Gastrocnemius medialis (tissue), 4 donors: Measurements from ENCODE around the gene CHST13.

Experiments used
- POLR2A ChIP-seq, 2 donors: fragments of 450-650 bp; IDR thresholded peaks; one replicate each; pipeline ENCODE4 v1.6.1; 2017; ENCODE audit warnings: antibody characterized with exemption in 2 of 2, mild to moderate bottlenecking in 2 of 2, moderate library complexity in 2 of 2
- TF ChIP-seq, protein P1 (sequence below), 5 experiments: fragments of 450-650 bp in 3 of 5; fragments of 200-600 bp in 2 of 5; sonication (generic) in 2 of 5; IDR thresholded peaks in 4 of 5; conservative IDR thresholded peaks in 1 of 5; 1 replicate in 4 of 5; 2 replicates in 1 of 5; pipeline ENCODE4 v1.5.1; 2016 to 2019; ENCODE audit warnings: antibody characterized with exemption in 5 of 5, mild to moderate bottlenecking in 3 of 5, moderate library complexity in 3 of 5

DNA sequence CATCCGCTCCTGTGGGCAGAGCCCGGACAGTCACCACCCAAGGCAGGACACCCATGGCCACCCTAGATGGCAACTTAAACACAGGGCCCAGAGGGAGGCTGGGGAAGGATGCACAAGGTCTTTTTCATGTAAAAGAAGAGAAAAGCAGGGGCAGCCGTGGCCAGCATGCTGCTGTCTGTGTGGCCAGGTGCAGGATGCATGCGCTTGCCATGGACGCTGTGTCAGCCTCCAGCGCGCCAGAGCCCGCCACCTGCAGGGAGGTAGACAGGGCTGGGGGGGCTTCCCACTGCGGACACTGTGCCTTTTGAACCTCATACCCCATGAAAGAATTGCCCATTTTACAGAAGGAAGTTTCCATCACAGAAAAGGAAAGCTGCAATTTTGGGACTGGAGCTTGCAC is 24.6 kb upstream of the CHST13 start:
- TF ChIP-seq, protein P1, sequence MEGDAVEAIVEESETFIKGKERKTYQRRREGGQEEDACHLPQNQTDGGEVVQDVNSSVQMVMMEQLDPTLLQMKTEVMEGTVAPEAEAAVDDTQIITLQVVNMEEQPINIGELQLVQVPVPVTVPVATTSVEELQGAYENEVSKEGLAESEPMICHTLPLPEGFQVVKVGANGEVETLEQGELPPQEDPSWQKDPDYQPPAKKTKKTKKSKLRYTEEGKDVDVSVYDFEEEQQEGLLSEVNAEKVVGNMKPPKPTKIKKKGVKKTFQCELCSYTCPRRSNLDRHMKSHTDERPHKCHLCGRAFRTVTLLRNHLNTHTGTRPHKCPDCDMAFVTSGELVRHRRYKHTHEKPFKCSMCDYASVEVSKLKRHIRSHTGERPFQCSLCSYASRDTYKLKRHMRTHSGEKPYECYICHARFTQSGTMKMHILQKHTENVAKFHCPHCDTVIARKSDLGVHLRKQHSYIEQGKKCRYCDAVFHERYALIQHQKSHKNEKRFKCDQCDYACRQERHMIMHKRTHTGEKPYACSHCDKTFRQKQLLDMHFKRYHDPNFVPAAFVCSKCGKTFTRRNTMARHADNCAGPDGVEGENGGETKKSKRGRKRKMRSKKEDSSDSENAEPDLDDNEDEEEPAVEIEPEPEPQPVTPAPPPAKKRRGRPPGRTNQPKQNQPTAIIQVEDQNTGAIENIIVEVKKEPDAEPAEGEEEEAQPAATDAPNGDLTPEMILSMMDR (IDR thresholded peaks at IDR 0.05 in 4 of 5, conservative IDR thresholded peaks at IDR 0.05 in 1 of 5): no peak
- TF ChIP-seq POLR2A (IDR thresholded peaks at IDR 0.05): no peak
